ENCODE data around the gene CENPN.
A peak's percentile ranks its signal among the peaks of the same experiment; 100 is the strongest.

CENPN gene

GRCh38 chr16:81006813-81007695, at the start of gene CENPN, which contains the start of gene CMC2:
CENPN (plus strand) TSS chr16:81007214; CDS start chr16:81011940, 4,726 bp downstream.
CMC2 (minus strand) TSS chr16:81006885; CDS start chr16:80997394, 9,491 bp downstream.
- DNase-seq (ENCODE audit: low read depth), result peak; percentile 100
- peak within 1 kb of the TSS; percentile 94 for H3K4me3 ChIP-seq (ENCODE audit: low read length)
- peak; percentile 39 for TF ChIP-seq CTCF (conservative IDR thresholded peaks at IDR 0.05; ENCODE audit: low read length)

- no peak overlapping the region for H3K4me3 ChIP-seq (ENCODE audit: low read length)
- DNase-seq (ENCODE audit: low read depth), result no peak
- no peak for TF ChIP-seq CTCF (conservative IDR thresholded peaks at IDR 0.05; ENCODE audit: low read length)
Observed at GRCh38 chr16:80958284-80958683, 48.7 kb upstream of the CENPN start.

- no peak for TF ChIP-seq CTCF (conservative IDR thresholded peaks at IDR 0.05; ENCODE audit: low read length)
- no peak for DNase-seq (ENCODE audit: low read depth)
- no peak overlapping the region for H3K4me3 ChIP-seq (ENCODE audit: low read length)
Observed at GRCh38 chr16:80962879-80963278, 44.1 kb upstream of the CENPN start.

GRCh38 chr16:80964351-80964750, 42.7 kb upstream of the CENPN start:
- TF ChIP-seq CTCF (conservative IDR thresholded peaks at IDR 0.05; ENCODE audit: low read length), result no peak
- no peak overlapping the region for H3K4me3 ChIP-seq (ENCODE audit: low read length)
- DNase-seq (ENCODE audit: low read depth), result no peak

- no peak overlapping the region for H3K4me3 ChIP-seq (ENCODE audit: low read length)
- TF ChIP-seq CTCF (conservative IDR thresholded peaks at IDR 0.05; ENCODE audit: low read length), result no peak
- no peak for DNase-seq (ENCODE audit: low read depth)
Observed at GRCh38 chr16:80966617-80967016, 40.4 kb upstream of the CENPN start.

GRCh38 chr16:80968386-80969113, 38.5 kb upstream of the CENPN start:
- no peak for TF ChIP-seq CTCF (conservative IDR thresholded peaks at IDR 0.05; ENCODE audit: low read length)
- peak; percentile 31 for DNase-seq (ENCODE audit: low read depth)

More at GRCh38 chr16:80968386-80969113, 38.5 kb upstream of the CENPN start:
- no peak overlapping the region for H3K4me3 ChIP-seq (ENCODE audit: low read length)
